Measurements from ENCODE around the gene ADARB1.

Gene ADARB1

DNA sequence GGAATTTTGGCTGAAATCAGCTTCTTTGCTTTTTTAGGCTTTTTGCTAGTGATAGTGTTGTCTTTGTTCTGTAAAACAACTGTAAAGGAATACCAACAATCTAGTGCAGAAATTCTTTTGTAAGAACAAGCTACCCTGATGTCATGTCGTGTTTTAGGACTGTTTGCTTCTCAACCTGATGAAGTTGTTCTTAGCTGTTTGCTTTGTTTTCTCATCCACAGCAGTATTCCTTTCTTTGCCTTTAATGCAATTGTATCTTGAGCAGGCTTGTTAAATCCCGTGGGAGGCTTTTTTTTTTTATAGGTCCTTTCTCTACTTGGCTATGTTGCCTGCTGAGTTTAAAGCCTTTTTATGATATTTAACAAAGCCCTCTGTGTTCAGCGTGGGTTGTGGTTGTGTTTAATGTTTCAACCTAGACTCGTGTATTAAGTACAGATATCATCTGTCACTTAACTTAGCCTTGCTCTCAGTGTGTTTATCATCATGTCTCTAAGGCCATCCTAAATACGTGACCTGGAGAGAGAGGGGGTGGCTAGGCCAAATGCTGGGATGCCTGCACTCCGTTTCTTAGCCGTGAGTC, 31.6 kb downstream of the ADARB1 start:
- TF ChIP-seq, protein P1, sequence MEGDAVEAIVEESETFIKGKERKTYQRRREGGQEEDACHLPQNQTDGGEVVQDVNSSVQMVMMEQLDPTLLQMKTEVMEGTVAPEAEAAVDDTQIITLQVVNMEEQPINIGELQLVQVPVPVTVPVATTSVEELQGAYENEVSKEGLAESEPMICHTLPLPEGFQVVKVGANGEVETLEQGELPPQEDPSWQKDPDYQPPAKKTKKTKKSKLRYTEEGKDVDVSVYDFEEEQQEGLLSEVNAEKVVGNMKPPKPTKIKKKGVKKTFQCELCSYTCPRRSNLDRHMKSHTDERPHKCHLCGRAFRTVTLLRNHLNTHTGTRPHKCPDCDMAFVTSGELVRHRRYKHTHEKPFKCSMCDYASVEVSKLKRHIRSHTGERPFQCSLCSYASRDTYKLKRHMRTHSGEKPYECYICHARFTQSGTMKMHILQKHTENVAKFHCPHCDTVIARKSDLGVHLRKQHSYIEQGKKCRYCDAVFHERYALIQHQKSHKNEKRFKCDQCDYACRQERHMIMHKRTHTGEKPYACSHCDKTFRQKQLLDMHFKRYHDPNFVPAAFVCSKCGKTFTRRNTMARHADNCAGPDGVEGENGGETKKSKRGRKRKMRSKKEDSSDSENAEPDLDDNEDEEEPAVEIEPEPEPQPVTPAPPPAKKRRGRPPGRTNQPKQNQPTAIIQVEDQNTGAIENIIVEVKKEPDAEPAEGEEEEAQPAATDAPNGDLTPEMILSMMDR (IDR thresholded peaks at IDR 0.05; ENCODE audit: borderline replicate concordance, insufficient read depth, low read depth, low read length) = no peak

DNA sequence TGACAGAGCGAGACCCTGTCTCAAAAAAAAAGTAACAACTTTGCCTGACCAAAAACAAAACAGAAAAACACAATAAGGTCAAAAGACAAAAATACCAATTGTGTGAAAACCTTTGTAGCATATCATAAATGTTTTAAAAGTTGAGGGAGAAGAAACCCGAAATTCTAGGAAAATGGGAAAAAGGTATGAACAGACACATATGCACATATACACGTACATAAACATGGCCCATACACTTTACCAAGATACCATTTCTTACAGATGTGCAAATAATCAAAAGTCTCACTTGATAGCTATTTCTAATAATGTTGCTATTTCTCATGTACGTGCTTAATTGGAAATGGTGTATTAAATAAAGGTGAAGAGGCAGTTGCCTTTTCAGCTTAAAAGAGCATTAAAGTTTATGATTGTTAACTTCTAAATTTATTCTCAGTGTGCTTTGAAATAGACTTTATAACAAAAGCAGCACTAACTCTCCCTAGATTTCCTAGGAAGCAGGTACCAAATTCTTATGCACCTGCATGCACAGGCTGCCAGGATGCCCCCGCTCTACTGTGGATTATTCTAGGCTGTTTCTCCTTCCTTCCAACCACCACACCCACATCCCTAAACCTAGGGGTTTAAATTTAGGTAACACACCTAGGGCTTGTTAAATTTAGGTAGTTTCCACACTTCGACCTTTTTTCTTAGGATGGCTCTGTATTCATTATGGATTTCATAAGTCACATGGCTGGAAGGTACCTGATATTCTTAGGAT, 33.8 kb downstream of the ADARB1 start:
- H3K4me3 ChIP-seq (ENCODE audit: low read depth, low read length) = no peak overlapping the region
- TF ChIP-seq, protein P1 (IDR thresholded peaks at IDR 0.05; ENCODE audit: borderline replicate concordance, insufficient read depth, low read depth, low read length) = no peak

More for the DNA sequence above, 31.6 kb downstream of the ADARB1 start:
- no peak overlapping the region for H3K4me3 ChIP-seq (ENCODE audit: low read depth, low read length)

DNA sequence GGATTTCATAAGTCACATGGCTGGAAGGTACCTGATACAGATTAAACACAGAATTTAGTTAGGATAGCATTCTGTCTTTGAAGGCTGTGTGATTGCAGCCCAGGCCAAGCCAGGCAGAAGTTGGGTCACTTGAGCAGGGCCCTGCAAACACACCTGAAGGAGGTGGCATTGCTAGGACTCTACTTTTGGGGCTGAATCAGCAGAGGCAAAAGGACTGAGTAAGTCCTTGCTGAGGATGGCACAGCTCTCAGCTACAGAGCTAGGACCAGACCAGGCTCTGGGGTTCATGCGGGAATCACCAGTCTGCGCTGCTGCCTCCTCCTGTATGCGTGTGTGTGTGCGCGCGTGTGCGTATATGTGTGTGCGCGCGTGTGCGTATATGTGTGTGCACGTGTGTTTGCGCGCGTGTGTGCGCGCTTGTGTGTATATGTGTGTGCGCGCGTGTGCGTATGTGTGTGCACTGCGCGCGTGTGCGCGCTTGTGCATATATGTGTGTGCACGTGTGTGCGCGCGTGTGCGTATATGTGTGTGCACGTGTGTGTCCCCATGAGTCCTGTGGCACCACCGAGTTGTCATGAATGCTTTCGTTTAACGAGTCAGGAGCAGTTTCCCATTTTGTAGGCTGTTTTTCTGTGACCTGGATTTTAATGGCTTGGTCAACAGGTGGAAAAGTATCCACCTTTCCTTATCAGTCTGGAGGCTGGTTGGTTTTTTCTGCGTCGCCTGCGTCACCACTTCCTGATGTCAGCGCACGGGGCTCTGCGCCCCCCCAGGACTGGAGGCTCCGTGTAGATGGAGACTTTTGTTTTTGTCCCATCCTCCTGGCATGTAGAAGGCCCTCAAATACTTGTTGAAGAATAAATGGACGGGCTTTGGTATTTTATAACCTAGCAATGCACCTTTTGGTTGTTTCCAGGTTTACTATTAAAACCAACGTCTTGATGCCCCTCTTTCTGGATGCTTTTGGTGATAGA, 34.7 kb downstream of the ADARB1 start:
- TF ChIP-seq, protein P1 (IDR thresholded peaks at IDR 0.05; ENCODE audit: borderline replicate concordance, insufficient read depth, low read depth, low read length) = no peak
- no peak overlapping the region for H3K4me3 ChIP-seq (ENCODE audit: low read depth, low read length)

DNA sequence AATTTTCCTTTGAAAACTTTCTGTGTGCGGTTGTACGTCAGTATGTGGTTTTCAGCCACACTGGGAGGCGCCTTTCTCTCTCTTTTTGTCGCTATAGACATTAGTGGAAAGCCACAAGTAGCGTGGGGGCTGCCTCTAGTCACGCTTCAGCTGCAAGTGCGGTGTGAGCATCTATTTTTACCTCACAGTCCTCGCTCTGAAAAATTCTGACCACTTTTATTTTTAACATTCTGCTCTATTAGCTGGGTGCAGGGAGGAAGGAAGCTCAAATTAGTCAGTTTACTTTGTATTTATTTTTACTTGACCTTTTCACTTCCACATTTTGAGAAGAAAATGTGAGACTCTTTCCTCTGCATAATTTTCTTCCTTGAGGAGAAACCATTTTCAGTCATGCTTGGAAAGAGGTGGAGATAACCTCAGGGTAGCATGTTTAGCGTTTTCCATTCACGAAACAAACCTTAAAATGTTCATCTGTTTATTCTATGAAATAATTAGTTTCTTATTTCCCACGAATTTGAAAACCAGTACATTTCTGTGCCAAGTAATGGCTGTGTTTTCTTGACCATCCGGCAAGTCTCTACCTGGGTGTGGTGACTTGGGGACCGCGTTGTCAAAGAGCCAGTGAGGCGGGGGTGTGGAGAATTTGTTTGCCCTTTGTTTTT, 35.6 kb downstream of the ADARB1 start:
- TF ChIP-seq, protein P1 (IDR thresholded peaks at IDR 0.05; ENCODE audit: borderline replicate concordance, insufficient read depth, low read depth, low read length) = no peak
- no peak overlapping the region for H3K4me3 ChIP-seq (ENCODE audit: low read depth, low read length)

DNA sequence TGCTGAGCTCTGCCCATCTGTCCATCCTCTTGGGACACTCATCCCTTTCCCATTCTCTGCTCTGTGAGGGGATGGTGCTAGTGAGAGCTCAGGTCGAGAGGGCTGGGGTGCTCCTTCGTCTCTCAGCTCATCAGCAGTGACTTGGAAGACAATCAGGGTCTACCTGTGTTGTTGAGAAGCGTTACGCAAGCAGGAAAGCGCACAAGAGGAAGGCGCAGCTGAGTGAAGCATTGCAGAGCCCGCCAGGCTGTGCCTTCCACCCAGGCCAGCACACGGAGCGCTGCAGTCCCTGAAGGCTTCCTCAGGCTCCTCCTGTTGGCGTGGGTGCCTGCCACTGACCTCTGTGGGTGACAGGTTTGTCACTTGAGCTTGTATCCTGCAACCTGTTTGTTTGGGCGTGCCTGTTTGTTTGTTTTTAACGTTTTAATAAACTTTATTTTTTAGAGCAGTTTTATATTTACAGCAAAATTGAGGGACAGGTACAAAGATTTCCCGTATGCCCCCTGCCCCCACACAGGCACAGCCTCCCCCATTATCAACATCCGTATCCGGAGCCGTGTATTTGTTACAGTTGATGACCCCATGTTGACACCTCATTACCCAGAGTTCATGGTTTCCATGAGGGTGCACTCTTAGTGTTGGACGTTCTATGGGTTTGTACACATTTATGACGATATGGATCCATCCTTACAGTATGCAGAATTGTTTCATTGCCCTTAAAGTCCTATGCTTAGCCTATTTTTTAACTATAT, 36.7 kb downstream of the ADARB1 start:
- H3K4me3 ChIP-seq (ENCODE audit: low read depth, low read length) = no peak overlapping the region
- TF ChIP-seq, protein P1 (IDR thresholded peaks at IDR 0.05; ENCODE audit: borderline replicate concordance, insufficient read depth, low read depth, low read length) = no peak

DNA sequence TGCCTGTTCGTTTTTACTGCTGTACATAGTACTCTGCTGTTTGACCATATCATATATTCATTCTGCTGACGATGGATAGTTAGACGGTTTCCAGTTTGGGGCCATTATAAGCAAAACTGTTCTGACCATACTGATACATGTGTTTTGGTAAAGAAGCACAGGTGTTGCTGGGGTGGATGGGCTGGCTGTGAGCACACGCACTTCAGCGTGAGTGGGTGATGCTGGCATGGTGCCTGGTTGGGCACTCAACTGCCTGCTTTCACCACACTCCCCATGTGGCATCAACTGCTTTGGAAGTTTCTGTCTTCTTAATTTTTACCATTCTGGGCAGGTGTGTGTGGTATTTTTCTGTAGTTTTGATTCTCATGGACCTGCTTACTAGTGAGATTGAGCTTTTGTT, 37.3 kb downstream of the ADARB1 start:
- no peak overlapping the region for H3K4me3 ChIP-seq (ENCODE audit: low read depth, low read length)
- TF ChIP-seq, protein P1 (IDR thresholded peaks at IDR 0.05; ENCODE audit: borderline replicate concordance, insufficient read depth, low read depth, low read length) = no peak

Data from GM12875 (cell line).